Glutamatergic neuron (in vitro differentiated cells): Measurements from ENCODE around the gene CYS1. TPM values are rescaled to one million over a fixed set of nuclear protein-coding genes. Genes with fewer than 3 reads are reported as not detected.

Experiments used
- DNase-seq: peaks from one replicate; pipeline ENCODE4 v3.0.0; 2022
- H3K27ac Mint-ChIP-seq: one replicate; pipeline ENCODE4 v1.8.0; 2020; ENCODE audit warnings: mild to moderate bottlenecking, mixed read lengths, inconsistent platforms; ENCODE audit not compliant: unreplicated experiment
- H3K27me3 Mint-ChIP-seq: one replicate; pipeline ENCODE4 v1.8.0; 2020; ENCODE audit warnings: mild to moderate bottlenecking, moderate library complexity, mixed read lengths, inconsistent platforms; ENCODE audit not compliant: unreplicated experiment
- H3K36me3 Mint-ChIP-seq: one replicate; pipeline ENCODE4 v1.8.0; 2020; ENCODE audit warnings: mild to moderate bottlenecking, mixed read lengths, inconsistent platforms; ENCODE audit not compliant: unreplicated experiment
- H3K4me1 Mint-ChIP-seq: one replicate; pipeline ENCODE4 v1.8.0; 2020; ENCODE audit warnings: mild to moderate bottlenecking, low read depth, mixed read lengths, inconsistent platforms; ENCODE audit not compliant: unreplicated experiment
- H3K4me3 Mint-ChIP-seq: one replicate; pipeline ENCODE4 v1.8.0; 2020; ENCODE audit warnings: mild to moderate bottlenecking, mixed read lengths, inconsistent platforms; ENCODE audit not compliant: unreplicated experiment
- H3K9me3 Mint-ChIP-seq: one replicate; pipeline ENCODE4 v1.8.0; 2020; ENCODE audit warnings: mild to moderate bottlenecking, moderate library complexity, mixed read lengths, inconsistent platforms; ENCODE audit not compliant: unreplicated experiment
- total RNA-seq: library from RNA; stranded (reverse); fragmentation: NEBNext Ultra II Directional; extraction: Animal tissue kit (Norgen Biotek cat#: 25700); gene quantifications from one replicate; pipeline ENCODE4 v1.2.1, GENCODE V29; 2021; ENCODE audit not compliant: unreplicated experiment
- TF ChIP-seq, protein P1 (sequence below): fragments of 200-600 bp; sonication (generic); IDR thresholded peaks from one replicate; pipeline ENCODE4 v1.5.0; 2021; ENCODE audit not compliant: partially characterized antibody, unreplicated experiment

CYS1 gene
- total RNA-seq, 1 donor from 2014 or later, result not detected

- DNase-seq, result no peak
- H3K9me3 Mint-ChIP-seq, result peaks cover 7% of the 10 kb centered on the region
- H3K4me1 Mint-ChIP-seq, result peaks cover 4% of the 10 kb centered on the region
- H3K4me3 Mint-ChIP-seq, result peak overlapping the region; percentile 85
- H3K27ac Mint-ChIP-seq, result no peak overlapping the region
- TF ChIP-seq, protein P1, sequence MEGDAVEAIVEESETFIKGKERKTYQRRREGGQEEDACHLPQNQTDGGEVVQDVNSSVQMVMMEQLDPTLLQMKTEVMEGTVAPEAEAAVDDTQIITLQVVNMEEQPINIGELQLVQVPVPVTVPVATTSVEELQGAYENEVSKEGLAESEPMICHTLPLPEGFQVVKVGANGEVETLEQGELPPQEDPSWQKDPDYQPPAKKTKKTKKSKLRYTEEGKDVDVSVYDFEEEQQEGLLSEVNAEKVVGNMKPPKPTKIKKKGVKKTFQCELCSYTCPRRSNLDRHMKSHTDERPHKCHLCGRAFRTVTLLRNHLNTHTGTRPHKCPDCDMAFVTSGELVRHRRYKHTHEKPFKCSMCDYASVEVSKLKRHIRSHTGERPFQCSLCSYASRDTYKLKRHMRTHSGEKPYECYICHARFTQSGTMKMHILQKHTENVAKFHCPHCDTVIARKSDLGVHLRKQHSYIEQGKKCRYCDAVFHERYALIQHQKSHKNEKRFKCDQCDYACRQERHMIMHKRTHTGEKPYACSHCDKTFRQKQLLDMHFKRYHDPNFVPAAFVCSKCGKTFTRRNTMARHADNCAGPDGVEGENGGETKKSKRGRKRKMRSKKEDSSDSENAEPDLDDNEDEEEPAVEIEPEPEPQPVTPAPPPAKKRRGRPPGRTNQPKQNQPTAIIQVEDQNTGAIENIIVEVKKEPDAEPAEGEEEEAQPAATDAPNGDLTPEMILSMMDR, result no peak
- H3K27me3 Mint-ChIP-seq, result peaks cover 24% of the 10 kb centered on the region
- no peaks in the 10 kb centered on the region for H3K36me3 Mint-ChIP-seq
These were observed 1.4 kb downstream of the CYS1 start for GRCh38 chr2:10078704-10079265.

- DNase-seq, result no peak
- Mint-ChIP-seq H3K27me3 (peaks cover 22% of the 10 kb centered on the region), H3K9me3 (peaks cover 7% of the 10 kb centered on the region), H3K27ac (no peak overlapping the region), H3K36me3 (no peaks in the 10 kb centered on the region), H3K4me1 (peaks cover 9% of the 10 kb centered on the region), H3K4me3 (no peak overlapping the region)
- TF ChIP-seq, protein P1, result no peak
These were observed 2.2 kb downstream of the CYS1 start for GRCh38 chr2:10078001-10078400.

GRCh38 chr2:10076988-10077527 is 3.2 kb downstream of the CYS1 start:
- Mint-ChIP-seq H3K4me1 (peaks cover 9% of the 10 kb centered on the region), H3K9me3 (peaks cover 7% of the 10 kb centered on the region), H3K27me3 (peaks cover 24% of the 10 kb centered on the region), H3K27ac (no peak overlapping the region), H3K4me3 (no peak overlapping the region), H3K36me3 (no peaks in the 10 kb centered on the region)
- no peak for DNase-seq
- TF ChIP-seq, protein P1, result no peak

DNA sequence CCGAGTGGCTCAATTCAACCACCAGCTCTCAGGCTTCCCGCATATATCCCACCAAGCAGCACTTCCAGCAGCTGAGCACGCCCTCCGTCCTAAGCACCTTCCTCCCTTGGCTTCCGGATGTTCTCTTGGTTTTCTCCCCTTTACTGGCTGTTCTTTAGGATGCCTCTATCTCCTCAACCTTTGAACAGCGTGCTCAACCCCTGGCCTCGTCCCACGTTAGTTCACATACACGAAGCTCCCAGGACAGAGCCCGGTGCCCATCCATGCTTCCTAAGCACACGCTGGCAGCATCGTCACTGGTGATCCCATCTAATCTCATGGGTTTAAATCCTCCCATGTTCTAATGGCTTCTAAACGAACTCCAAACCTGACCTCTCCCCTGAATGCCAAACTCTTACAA is 3.7 kb downstream of the CYS1 start:
- Mint-ChIP-seq H3K27me3 (peaks cover 21% of the 10 kb centered on the region), H3K4me1 (peaks cover 9% of the 10 kb centered on the region), H3K9me3 (peaks cover 7% of the 10 kb centered on the region), H3K36me3 (no peaks in the 10 kb centered on the region), H3K4me3 (no peak overlapping the region), H3K27ac (no peak overlapping the region)
- no peak for DNase-seq
- TF ChIP-seq, protein P1, result no peak

DNA sequence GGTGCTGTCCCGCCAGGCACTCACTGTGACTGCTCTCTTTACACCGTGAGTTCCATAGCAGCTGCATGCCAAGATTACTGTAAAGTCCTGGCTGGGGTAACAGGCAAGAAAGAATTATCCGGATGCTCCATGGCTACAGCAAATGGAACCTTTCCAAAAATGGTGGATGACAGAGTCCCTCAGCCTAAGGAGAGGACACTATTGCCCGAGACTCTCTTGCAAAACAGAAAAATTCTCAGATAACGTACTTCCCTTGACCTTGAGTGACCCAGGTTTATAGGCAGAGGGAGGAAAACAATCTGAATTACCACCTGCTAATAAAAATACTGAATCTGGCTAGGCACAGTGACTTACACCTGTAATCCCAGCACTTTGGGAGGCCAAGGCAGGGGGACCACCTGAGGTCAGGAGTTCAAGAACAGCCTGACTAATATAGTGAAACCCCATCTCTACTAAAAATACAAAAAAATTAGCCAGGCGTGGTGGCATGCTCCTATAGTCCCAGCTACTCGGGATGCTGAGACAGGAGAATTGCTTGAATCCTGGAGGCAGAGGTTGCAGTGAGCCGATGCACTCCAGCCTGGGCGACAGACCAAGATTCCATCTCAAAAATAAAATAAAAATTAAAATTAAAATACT is 4.5 kb downstream of the CYS1 start:
- peaks cover 9% of the 10 kb centered on the region for H3K4me1 Mint-ChIP-seq
- H3K27me3 Mint-ChIP-seq, result peaks cover 19% of the 10 kb centered on the region
- H3K36me3 Mint-ChIP-seq, result no peaks in the 10 kb centered on the region
- no peak overlapping the region for H3K4me3 Mint-ChIP-seq
- DNase-seq, result no peak
- no peak overlapping the region for H3K27ac Mint-ChIP-seq
- TF ChIP-seq, protein P1, result no peak
- H3K9me3 Mint-ChIP-seq, result peaks cover 4% of the 10 kb centered on the region
